Erythroblast (primary cell): ENCODE results near the gene B4GALNT3.

Experiments
- GATA1 ChIP-seq: IDR thresholded peaks from 2 replicates; pipeline ENCODE4 v1.6.1; 2011; ENCODE audit warnings: low read depth, mild to moderate bottlenecking, control low read depth, low read length, moderate library complexity
- POLR2A ChIP-seq: IDR thresholded peaks from 2 replicates; pipeline ENCODE4 v1.6.1; 2011; ENCODE audit warnings: mild to moderate bottlenecking, low read length

DNA sequence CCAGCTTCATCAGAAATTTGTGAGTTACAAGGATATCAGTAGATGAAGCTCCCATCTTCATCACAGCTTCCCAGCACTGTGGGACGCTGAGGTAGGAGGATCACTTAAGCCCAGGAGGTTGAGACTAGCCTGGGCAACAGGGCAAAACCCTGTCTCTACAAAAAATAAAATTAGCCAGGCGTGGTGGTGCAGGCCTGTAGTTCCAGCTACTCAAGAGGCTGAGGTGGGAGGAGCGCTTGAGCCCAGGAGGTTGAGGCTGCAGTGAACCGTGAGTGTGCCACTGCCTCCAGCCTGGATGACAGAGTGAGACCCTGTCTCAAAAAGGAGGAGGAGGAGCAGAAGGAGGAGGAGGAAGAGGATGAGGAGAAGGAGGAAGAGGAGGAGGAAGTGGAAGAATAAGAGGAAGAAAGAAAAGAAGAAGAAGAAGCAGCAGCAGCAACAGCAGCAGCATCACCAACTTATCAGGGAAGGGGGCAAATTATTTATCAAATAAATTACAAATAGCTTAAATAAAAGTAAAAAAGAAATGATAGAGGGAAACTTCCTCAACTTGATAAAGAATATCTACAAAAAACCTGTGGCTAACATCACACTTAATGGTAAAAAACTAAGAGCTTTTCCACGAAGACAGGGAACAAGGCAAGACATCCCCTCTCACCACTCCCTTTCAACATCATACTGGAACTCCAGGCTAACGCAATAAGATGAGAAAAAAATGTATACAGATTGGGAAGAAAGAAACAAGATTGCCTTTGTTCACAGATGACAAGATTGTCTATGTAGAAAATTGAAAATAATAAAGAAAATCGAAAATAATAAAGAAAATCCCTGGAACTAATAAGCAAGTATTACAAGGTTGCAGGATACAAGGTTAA lies 133.9 kb downstream of the B4GALNT3 start:
- TF ChIP-seq POLR2A (no peak), GATA1 (no peak)
